HFFc6 (cell line): ENCODE data around the gene FOXG1. TPM values are rescaled to one million over a fixed set of nuclear protein-coding genes. Genes with fewer than 3 reads are reported as not detected.

ENCODE experiments used
- DNase-seq: peaks from one replicate; pipeline ENCODE4 v3.0.0-alpha.2; 2018
- H3K27ac Mint-ChIP-seq: 2 replicates; pipeline ENCODE4 v1.8.0; 2020; ENCODE audit warnings: mild to moderate bottlenecking, mixed read lengths
- H3K27me3 Mint-ChIP-seq: 2 replicates; pipeline ENCODE4 v1.8.0; 2021; ENCODE audit warnings: mild to moderate bottlenecking, moderate library complexity, mixed read lengths; ENCODE audit not compliant: insufficient read depth
- H3K36me3 Mint-ChIP-seq: 2 replicates; pipeline ENCODE4 v1.8.0; 2021; ENCODE audit warnings: low read depth, mixed read lengths
- H3K4me1 Mint-ChIP-seq: 2 replicates; pipeline ENCODE4 v1.8.0; 2020; ENCODE audit warnings: low read depth, mixed read lengths
- H3K4me3 Mint-ChIP-seq: 2 replicates; pipeline ENCODE4 v1.8.0; 2020; ENCODE audit warnings: mild to moderate bottlenecking, moderate library complexity, mixed read lengths
- H3K9me3 Mint-ChIP-seq: 2 replicates; pipeline ENCODE4 v1.8.0; 2020; ENCODE audit warnings: mild to moderate bottlenecking, mixed read lengths
- total RNA-seq, 6 experiments: library from RNA; stranded (reverse); fragmentation: NEBNext Ultra II Directional; extraction: Animal tissue kit (Norgen Biotek cat#: 25700); gene quantifications; 2 replicates in 1 of 6; 3 replicates in 5 of 6; pipeline ENCODE4 v1.2.3, GENCODE V29; 2021
- TF ChIP-seq, protein P1 (sequence below): fragments of 200-600 bp; sonication (generic); IDR thresholded peaks from 2 replicates; pipeline ENCODE4 v1.5.0; 2021; ENCODE audit warnings: antibody characterized with exemption, mild to moderate bottlenecking

FOXG1 gene
- total RNA-seq, 6 experiments from 2014 or later: 0.06 TPM; not detected in 5

DNA sequence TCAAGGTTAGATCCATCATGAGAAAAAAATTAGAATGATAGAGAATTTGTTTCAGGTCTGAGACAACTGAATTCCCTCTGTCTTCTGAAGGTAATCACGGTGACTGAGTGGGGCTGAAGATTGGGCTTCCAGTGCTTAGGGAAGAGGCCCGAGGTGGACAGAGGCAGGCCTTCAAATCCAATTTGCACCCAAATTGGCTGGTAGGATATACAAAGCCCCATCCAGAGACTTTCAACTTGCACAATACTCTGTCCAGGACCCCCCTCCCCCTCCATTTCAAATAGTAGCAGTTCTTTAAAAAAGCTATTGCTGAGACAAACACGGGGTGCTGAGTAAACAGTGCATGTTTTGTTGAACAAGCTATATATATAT is 3.6 kb upstream of the FOXG1 start:
- peaks cover 43% of the 10 kb centered on the region for H3K4me1 Mint-ChIP-seq
- H3K27me3 Mint-ChIP-seq: peaks cover 72% of the 10 kb centered on the region
- peaks cover 6% of the 10 kb centered on the region for H3K9me3 Mint-ChIP-seq
- no peak overlapping the region for H3K27ac Mint-ChIP-seq
- H3K36me3 Mint-ChIP-seq: no peaks in the 10 kb centered on the region
- TF ChIP-seq, protein P1, sequence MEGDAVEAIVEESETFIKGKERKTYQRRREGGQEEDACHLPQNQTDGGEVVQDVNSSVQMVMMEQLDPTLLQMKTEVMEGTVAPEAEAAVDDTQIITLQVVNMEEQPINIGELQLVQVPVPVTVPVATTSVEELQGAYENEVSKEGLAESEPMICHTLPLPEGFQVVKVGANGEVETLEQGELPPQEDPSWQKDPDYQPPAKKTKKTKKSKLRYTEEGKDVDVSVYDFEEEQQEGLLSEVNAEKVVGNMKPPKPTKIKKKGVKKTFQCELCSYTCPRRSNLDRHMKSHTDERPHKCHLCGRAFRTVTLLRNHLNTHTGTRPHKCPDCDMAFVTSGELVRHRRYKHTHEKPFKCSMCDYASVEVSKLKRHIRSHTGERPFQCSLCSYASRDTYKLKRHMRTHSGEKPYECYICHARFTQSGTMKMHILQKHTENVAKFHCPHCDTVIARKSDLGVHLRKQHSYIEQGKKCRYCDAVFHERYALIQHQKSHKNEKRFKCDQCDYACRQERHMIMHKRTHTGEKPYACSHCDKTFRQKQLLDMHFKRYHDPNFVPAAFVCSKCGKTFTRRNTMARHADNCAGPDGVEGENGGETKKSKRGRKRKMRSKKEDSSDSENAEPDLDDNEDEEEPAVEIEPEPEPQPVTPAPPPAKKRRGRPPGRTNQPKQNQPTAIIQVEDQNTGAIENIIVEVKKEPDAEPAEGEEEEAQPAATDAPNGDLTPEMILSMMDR: no peak
- DNase-seq: no peak
- H3K4me3 Mint-ChIP-seq: no peak overlapping the region

DNA sequence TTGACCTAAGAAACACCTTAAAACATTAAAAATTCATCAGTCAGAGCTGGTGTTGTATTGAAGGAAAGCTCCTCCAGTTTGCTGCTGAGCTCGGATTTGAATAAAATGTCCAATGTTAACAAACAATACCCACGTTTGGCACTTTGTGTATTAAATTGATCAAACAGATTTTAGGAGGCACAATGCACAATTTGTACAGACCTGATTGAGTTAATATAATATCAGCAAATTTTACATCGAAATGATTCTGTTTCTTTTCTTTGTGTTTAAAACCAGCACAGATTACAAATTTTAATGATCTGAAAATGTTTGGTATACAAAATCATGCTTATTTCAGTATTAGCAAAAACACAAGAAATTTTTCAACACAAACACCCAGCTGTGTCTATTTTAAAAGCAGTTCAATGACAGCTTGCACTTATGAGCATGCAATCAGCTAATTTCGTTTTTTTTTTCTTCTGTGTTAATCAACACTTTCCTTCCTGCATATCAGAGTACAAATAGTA is 2.8 kb upstream of the FOXG1 start:
- H3K27me3 Mint-ChIP-seq: peaks cover 76% of the 10 kb centered on the region
- H3K4me3 Mint-ChIP-seq: no peak overlapping the region
- H3K27ac Mint-ChIP-seq: no peak overlapping the region

DNA sequence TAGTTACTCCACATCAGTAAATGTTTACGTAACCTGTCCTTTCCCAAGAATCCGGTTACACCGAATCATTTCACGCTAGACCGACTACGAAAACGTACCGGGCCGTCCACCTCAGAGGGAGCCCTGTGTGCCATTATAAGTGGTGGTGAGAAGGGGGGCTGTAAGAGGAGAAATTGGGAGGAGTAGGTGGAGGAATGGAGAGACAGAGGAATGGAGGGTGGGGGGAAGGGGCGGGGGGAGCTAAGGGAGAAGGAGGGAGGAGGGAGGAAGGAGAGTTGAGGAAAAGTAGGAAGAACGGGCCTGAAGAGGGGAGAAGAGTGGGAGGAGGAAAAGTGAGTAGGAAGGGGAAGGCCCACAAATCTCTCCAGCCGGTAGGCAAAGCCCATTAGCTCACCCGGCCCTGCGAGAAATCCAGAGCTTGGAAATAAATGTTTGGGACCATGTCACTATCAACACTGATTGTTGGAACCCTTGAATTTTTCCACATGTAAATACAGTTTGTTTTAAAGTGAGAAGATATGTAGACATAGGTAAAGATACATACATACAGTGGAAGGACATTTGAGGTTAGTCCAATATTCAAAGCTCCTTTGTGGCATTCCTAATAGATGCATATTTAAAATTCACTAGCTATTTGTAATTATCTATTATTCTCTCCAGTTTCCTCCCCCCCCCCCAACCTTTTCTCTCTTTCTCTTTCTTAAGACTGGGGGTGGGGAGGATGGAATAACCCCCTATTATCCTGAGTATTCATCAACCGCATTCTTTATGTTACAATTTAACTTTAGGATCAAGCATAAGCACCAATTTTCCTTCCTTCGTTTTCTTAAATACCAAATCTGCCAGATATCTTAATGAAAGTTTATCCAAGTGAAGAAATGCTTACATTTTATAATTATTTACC is 2.1 kb upstream of the FOXG1 start:
- Mint-ChIP-seq H3K27ac (no peak overlapping the region), H3K36me3 (no peaks in the 10 kb centered on the region), H3K27me3 (peaks cover 73% of the 10 kb centered on the region), H3K9me3 (peaks cover 16% of the 10 kb centered on the region), H3K4me1 (peaks cover 27% of the 10 kb centered on the region), H3K4me3 (no peak overlapping the region)
- TF ChIP-seq, protein P1: no peak
- no peak for DNase-seq

More for the DNA sequence above, 2.8 kb upstream of the FOXG1 start:
- H3K4me1 Mint-ChIP-seq: peaks cover 34% of the 10 kb centered on the region
- no peak for DNase-seq
- no peaks in the 10 kb centered on the region for H3K36me3 Mint-ChIP-seq
- H3K9me3 Mint-ChIP-seq: peaks cover 15% of the 10 kb centered on the region
- TF ChIP-seq, protein P1: no peak

DNA sequence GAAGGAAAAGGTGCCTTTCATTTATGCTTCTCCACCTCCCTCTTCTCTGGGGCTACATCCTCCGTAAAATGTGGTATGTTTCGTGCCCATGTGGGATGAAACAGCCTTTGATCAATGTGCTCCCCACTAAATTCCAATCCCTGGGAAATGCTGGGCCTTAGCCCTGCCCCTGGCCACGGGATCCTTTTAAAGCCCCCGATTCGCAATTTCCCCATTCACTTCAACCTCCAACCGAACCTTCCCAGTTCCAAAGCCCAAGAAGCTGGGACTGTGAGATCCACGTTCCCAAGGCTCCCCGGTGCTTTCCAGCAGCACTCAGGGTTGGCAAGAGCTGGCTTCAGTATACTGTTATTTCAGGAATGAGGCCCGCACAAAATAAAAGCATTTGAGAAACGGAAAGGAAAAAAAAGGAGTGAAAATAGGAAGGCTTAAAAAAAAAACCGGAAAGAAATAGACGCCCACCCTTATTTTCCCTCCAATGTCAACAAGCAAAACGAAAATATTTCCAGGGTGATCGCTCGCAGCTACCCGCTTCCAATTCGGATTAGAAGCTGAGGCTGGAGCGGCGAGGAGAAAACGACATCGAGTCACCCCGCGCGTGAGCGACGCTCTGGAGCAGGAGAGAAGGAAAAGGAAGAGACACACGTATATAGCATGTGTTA is 1.3 kb upstream of the FOXG1 start:
- Mint-ChIP-seq H3K27ac (no peak overlapping the region), H3K36me3 (no peaks in the 10 kb centered on the region), H3K27me3 (peaks cover 65% of the 10 kb centered on the region), H3K9me3 (peaks cover 16% of the 10 kb centered on the region), H3K4me3 (peak overlapping the region; percentile 57), H3K4me1 (peaks cover 20% of the 10 kb centered on the region)
- TF ChIP-seq, protein P1: no peak
- DNase-seq: no peak

DNA sequence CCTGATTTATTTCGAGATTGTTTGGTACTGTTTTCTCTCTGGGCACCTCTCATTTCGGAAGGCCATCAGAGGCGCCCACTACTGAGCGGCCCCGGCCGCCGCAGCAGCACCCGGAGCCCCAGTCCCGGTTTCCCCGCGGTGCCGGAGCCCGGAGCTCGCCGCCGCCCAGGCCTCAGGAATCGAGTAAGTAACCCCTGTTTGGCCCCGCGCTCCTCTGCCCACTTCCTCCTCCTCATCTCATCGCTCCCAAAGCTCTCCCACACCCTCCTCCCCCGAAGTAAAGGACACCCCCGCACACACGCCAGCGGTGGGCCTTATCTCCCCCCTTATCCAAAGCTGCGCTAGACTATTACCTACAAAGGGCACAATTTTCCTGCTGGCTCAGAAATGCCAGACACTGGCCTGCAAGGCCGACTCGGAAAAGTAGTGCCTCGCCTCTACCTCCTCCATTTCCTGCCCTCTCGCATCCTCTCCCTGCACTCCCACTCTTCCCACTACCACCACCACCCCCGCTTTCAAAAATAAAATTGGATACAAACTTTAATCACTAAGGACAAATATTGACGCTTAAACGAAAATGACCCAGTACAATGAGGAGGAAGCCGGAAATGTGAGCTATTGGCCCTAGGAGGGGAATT is 637 bp upstream of the FOXG1 start:
- peak overlapping the region; percentile 71 for H3K4me3 Mint-ChIP-seq
- H3K4me1 Mint-ChIP-seq: peaks cover 20% of the 10 kb centered on the region
- peaks cover 60% of the 10 kb centered on the region for H3K27me3 Mint-ChIP-seq
- TF ChIP-seq, protein P1: no peak
- H3K9me3 Mint-ChIP-seq: peaks cover 16% of the 10 kb centered on the region
- no peak overlapping the region for H3K27ac Mint-ChIP-seq
- no peaks in the 10 kb centered on the region for H3K36me3 Mint-ChIP-seq
- no peak for DNase-seq
